HG03521 (cell line): ENCODE results near the gene SERPIND1.
"Not testable (repeated sequence)": the region's sequence is repeated elsewhere in the genome, so short reads cannot be mapped to it uniquely, and the experiment has no call there.

ENCODE experiments used
- ATAC-seq: cut with Tn5 transposase; IDR thresholded peaks from one replicate; pipeline ENCODE4 v1.9.1; 2021; ENCODE audit warnings: mild to moderate bottlenecking, moderate library complexity; ENCODE audit not compliant: unreplicated experiment

Gene SERPIND1

GRCh38 chr22:20811971-20812660, 38.2 kb downstream of the SERPIND1 start:
- ATAC-seq, result no peak

- no peak for ATAC-seq
These were observed 39.1 kb downstream of the SERPIND1 start for GRCh38 chr22:20813056-20813455.

GRCh38 chr22:20814221-20814808, 40.4 kb downstream of the SERPIND1 start:
- ATAC-seq, result no peak

DNA sequence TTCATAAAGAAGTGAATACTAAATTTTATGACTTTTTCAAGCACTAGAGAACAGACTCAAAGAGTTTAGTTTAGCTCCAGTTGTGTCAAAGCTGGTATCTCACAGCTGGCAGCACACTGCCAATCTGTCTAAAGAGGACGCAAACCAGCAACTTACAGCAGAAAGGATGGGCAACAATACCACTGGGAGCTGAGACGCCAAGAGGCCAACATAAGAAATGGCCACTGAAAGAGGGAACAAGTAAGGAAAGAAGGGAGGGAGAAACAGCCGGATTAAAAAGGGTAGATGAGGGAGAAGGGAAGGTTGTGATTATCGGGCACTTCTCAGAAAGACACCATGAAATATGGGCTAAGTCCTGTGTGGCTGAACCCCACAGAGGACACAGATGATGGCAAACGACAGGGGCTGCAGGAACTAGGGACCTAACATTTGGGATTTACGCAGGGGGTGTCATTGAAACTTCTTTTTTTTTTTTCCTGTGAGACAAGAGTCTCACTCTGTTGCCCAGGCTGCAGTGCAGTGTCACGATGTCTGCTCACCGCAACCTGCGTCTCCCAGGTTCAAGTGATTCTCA, 41.7 kb downstream of the SERPIND1 start:
- no peak for ATAC-seq

DNA sequence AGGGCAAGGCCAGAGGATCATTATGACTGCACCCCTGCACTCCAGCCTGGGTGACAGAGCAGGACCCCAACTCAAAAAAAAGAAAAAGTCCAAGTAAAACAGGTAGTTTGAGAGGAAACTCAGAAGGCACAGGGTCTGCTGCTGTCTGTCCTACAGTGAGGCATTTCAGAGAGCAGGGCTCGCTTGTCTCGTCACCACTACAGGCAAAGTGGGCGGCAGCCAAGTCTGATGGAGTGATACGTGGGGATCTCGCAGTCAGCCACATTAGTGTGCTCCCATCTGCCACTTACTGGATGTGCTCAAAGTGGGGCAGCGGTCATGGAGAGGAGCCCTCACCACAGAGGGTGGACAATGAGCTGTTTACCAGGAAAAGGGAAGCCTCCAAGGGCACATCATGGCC, 42.6 kb downstream of the SERPIND1 start:
- ATAC-seq, result no peak

GRCh38 chr22:20818471-20818870, 44.6 kb downstream of the SERPIND1 start:
- no peak for ATAC-seq

- no peak for ATAC-seq
These were observed 45.6 kb downstream of the SERPIND1 start for GRCh38 chr22:20819471-20819870.

- not testable (repeated sequence) for ATAC-seq
These were observed 47.9 kb downstream of the SERPIND1 start for GRCh38 chr22:20821717-20822239.

- ATAC-seq, result no peak
These were observed 48.3 kb downstream of the SERPIND1 start for GRCh38 chr22:20822240-20822639.

DNA sequence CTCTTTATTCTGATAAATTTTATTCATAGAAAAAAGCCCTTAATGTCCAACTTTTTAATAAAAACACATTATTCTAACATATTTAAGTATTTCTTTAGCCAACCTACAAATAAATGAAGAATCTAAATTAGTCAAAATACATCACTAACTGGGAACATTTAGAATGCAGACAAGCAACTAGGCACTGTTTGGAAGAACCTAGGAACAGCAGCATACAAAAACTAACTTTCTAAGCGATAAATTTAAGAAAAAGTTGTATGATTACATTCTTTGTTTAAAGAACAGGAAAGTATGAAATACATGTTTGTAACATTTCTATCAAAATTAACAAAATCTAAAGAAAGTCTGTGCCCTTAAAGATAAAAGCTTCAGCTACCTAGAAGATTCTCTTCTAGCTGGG, 49.4 kb downstream of the SERPIND1 start:
- no peak for ATAC-seq

GRCh38 chr22:20825216-20825615, 51.3 kb downstream of the SERPIND1 start:
- not testable (repeated sequence) for ATAC-seq

DNA sequence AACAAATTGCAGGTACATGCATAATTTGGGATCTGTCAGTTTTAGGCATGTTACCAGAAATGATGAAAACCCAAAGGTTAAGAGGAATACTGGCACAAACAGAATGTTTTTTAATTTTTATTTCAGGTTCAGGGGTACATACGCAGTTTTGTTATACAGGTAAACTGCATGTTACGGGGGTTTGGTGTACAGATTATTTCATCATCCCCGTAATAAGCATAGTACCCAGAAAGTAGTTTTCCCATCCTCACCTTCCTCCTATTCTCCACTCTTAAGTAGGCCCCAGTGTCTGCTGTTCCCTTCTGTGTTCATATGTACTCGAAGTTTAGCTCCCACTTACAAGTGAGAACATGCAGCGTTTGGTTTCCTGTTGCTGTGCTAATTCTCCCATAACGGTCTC, 51.7 kb downstream of the SERPIND1 start:
- no peak for ATAC-seq

- not testable (repeated sequence) for ATAC-seq
These were observed 52.6 kb downstream of the SERPIND1 start for GRCh38 chr22:20826373-20827152.

DNA sequence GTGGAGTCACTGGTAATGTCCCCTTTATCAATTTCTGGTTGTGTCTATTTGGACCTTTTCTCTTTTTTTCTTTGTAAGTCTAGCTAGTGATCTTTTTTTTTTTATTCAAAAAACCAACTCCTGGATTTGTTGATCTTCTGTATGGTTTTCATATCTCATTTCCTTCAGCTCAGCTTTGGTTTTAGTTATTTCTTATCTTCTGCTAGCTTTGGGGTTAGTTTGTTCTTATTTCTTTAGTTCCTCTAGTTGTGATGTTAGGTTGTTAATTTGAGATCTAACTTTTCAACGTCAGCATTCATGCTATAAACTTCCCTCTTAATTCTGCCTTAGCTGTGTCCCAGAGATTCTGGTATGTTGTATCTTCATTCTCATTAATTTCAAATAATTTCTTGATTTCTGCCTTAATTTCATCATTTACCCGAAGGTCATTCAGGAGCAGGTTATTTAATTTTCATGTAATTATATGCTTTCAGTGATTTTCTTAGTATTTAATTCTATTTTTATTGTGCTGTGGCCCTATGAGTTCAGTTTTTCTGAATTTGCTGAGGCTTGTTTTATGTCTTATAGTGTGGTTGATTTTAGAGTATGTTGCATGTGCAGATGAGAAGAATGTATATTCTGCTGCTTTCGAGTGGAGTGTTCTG, 55.7 kb downstream of the SERPIND1 start:
- no peak for ATAC-seq

DNA sequence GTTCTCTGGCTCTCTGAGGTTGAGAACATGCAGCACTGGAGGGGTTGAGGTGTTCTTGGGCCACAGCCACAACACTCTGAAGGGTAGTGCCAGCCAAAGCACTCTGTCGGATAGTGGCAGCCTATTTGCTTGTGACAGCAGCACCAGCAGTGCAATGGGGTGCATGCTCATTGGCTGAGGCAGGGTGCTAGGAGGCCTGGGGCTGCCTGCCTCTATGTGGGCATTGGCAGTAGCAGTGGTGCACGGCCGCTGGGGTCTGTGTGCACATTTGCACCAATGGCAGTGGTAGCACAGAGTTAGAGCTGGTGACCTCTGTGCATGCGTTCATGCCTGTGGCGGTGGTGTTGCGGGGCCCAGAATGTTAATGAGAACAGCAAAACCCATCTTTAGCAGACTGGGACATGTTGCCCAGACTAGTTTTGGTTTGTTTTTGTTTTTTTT, 59.3 kb downstream of the SERPIND1 start:
- ATAC-seq, result no peak

- no peak for ATAC-seq
These were observed 60.3 kb downstream of the SERPIND1 start for GRCh38 chr22:20834206-20834605.

- no peak for ATAC-seq
These were observed 60.8 kb downstream of the SERPIND1 start for GRCh38 chr22:20834725-20835124.
